GM19193 (cell line): ENCODE data around the gene TNKS2.

Experiments used
- POLR2A ChIP-seq: IDR thresholded peaks from 4 replicates; pipeline ENCODE4 v1.6.1; 2011; ENCODE audit not compliant: insufficient read depth, insufficient read length; ENCODE audit errors: extremely low read depth

Gene TNKS2

GRCh38 chr10:91883549-91884444, 85.6 kb downstream of the TNKS2 start:
- no peak for TF ChIP-seq POLR2A

- TF ChIP-seq POLR2A: no peak
Measured at GRCh38 chr10:91884536-91884935, 86.3 kb downstream of the TNKS2 start.

GRCh38 chr10:91885362-91886079, 87.3 kb downstream of the TNKS2 start:
- no peak for TF ChIP-seq POLR2A

GRCh38 chr10:91886954-91887271, 88.7 kb downstream of the TNKS2 start:
- TF ChIP-seq POLR2A: no peak

GRCh38 chr10:91887272-91888076, 89.2 kb downstream of the TNKS2 start:
- TF ChIP-seq POLR2A: no peak

- TF ChIP-seq POLR2A: no peak
Measured at GRCh38 chr10:91891125-91892001, 93.1 kb downstream of the TNKS2 start.

GRCh38 chr10:91893051-91893450, 94.8 kb downstream of the TNKS2 start:
- TF ChIP-seq POLR2A: no peak

GRCh38 chr10:91896212-91896756, 98.1 kb downstream of the TNKS2 start:
- no peak for TF ChIP-seq POLR2A

GRCh38 chr10:91897421-91897820, 99.2 kb downstream of the TNKS2 start:
- no peak for TF ChIP-seq POLR2A

GRCh38 chr10:91901784-91902677, 103.8 kb downstream of the TNKS2 start:
- TF ChIP-seq POLR2A: no peak

GRCh38 chr10:91907033-91907594, 108.9 kb downstream of the TNKS2 start:
- no peak for TF ChIP-seq POLR2A

- no peak for TF ChIP-seq POLR2A
Measured at GRCh38 chr10:91907914-91908336, 109.7 kb downstream of the TNKS2 start.
